Dermis microvascular lymphatic vessel endothelial cell (primary cell): ENCODE results near the gene CASTOR1. TPM values are rescaled to one million over a fixed set of nuclear protein-coding genes. Genes with fewer than 3 reads are reported as not detected.

Experiments used
- DNase-seq, 2 donors: peaks; one replicate each; pipeline versions ENCODE4 v3.0.0 to v3.0.0-alpha.2; 2010; ENCODE audit warnings: low read depth in 2 of 2
- total RNA-seq: library from RNA; depleted of rRNA; stranded (reverse); fragments of >200 nt; gene quantifications from 2 replicates; pipeline ENCODE4 v1.2.1, GENCODE V29; 2014

CASTOR1 gene
- total RNA-seq, 1 donor from 2014 or later: 5.5 TPM

GRCh38 chr22:30299322-30299721, 10.0 kb upstream of the CASTOR1 start:
- DNase-seq: no peak

- DNase-seq: no peak
Measured at GRCh38 chr22:30297991-30298701, 8.8 kb upstream of the CASTOR1 start.

DNA sequence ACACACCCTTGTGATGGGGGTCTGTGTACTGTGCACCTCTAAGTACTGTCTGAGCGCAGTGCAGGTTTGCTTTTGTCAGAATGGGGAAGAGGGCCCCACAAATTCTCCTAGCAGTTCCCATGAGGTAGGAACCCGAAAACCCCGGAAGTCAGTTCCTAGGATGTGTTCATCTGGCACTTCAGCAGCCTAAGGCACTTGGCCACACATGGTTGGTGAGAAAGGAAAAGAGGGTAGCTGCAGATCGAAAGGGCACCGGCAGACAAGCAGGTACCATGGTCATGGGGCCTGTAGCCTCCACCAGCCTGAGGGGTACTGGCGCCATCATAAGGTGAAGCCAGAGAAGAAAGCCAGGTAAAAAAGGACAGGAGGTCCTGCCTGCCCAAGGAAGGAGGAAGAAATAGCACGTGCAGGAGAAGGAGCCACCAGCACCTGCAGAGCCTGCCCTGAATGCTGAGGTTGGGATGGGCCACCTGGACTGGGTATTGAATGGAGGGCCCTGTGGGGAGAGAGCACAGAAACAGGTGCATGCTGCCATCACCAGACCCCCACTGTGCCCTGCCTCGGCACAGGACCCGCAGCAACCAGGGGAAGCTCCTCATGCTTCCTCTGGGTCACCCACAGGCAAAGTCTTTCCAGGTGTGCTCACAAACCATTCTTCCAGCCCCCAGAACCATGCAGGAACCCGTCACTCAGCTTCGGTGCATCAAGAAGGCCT, 8.1 kb upstream of the CASTOR1 start:
- no peak for DNase-seq

GRCh38 chr22:30296833-30297232, 7.5 kb upstream of the CASTOR1 start:
- no peak for DNase-seq

DNA sequence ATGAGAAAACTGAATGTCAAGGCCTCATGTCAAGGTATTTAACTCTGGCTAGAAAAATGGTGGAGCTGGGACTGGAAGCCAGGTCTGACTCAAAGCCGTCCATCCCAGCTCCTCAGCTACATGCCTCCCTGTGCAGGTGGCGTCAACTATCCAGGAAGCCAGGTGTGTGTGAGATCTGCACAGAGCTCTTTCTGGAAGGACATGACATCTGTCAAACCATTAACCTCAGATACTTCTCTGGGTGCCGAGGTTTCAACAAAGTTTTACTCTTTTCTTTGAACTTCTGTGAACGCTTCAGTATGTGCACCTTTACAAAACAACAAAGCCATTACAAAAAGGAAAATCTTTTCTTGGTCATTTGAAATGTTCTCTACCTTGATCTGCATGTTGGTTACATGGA, 7.0 kb upstream of the CASTOR1 start:
- no peak for DNase-seq

- no peak for DNase-seq
Measured at GRCh38 chr22:30295576-30295975, 6.3 kb upstream of the CASTOR1 start.

- DNase-seq: no peak
Measured at GRCh38 chr22:30294830-30295229, 5.5 kb upstream of the CASTOR1 start.

DNA sequence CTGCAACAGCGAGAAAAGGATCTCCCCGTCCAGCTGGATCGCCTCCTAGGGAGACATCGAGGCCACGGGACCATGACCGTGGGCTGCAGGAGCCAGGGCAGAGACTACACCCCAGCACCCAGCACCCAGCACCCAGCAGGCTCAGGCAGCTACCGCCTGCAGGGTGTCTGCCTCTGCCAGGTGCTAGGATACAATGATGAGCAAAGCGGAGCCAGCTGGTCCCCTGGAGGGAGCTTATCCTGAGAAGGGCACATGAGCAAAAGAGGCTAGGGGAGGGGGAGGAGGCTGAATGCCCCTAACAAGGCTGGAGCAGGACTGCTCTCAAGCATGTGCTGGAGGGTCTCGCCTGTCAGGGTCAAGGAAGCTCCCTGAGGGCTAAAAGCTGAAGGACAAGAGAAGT, 4.8 kb upstream of the CASTOR1 start:
- DNase-seq: no peak

DNA sequence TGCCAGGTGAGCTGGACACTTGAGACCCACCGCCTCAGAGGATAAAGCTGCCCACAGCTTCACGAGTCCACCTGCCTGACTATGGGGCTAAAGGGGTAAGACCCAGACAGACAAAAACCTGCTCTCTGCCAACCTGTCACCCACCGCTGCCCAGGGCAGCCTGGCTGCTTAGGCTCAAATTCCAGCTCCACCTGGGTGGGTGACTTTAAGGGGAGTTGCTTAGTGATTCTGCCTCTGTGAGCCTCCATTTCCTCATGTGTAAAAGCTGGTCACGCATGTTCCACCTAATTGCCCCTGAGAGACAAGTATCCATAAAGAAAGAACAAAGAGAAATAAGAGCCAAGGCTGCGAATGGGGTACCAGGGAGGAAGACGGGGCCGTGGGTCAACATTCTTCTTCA, 3.7 kb upstream of the CASTOR1 start:
- no peak for DNase-seq

GRCh38 chr22:30292069-30292970, 3.0 kb upstream of the CASTOR1 start:
- no peak for DNase-seq

DNA sequence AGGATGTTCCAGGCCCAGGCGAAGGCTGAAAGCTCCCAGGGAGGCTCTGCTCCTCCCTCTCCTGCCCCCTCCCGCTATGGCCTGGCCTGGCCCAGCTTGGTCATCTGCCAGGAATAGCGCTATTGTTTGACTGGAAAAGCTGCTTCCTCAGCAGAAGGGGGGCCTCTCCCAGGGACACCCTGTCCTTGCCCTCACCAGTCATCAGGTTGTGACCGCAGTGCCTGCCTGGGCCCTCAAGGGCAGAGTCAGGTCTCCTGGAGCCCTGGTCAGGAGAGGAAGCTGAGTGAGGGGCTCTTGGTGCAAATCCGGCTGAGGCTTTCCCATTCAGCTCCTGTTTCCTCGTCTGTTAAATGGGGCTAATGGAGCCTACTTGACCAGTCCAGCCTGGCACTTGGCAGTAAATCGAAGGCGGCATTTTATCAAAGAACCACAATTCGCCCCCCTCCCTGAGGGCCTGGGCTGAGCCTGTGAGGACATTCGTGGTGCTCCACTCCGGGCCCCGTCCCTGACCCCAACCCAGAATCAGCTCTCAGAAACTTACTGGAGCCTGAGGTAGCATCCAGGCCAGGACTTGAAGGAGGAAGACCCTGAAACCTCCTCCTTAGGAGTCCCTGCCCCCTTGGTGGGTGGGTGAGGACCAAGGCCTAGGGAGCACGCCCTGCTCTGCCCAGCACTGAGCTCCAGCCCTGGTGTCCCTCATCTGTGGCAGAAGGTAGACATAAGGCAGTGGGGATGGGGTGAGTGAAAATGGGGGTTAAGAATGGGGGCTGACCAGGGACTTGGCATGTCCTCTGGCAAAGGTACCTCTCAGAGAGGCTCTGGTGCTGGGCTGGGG, 2.0 kb upstream of the CASTOR1 start:
- peak; percentile 81 to 96 for DNase-seq

GRCh38 chr22:30290342-30291057, 1.2 kb upstream of the CASTOR1 start:
- no peak for DNase-seq

DNA sequence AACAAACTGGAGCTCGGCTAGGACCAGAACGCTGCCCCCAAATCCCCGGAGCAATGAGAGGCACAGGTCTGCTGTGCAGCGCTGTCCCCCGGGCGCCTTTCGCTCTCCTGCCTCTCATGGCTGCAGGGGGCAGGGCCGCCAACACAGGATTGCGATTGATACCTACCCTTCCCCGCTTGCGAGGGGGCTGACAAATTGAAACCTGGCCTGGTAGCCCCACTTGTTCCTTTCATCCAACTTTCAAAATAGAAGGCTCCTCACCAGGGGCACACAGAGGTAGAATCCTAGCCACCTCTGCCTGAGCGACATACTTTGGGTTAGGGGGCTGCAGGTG, 642 bp upstream of the CASTOR1 start:
- no peak for DNase-seq

DNA sequence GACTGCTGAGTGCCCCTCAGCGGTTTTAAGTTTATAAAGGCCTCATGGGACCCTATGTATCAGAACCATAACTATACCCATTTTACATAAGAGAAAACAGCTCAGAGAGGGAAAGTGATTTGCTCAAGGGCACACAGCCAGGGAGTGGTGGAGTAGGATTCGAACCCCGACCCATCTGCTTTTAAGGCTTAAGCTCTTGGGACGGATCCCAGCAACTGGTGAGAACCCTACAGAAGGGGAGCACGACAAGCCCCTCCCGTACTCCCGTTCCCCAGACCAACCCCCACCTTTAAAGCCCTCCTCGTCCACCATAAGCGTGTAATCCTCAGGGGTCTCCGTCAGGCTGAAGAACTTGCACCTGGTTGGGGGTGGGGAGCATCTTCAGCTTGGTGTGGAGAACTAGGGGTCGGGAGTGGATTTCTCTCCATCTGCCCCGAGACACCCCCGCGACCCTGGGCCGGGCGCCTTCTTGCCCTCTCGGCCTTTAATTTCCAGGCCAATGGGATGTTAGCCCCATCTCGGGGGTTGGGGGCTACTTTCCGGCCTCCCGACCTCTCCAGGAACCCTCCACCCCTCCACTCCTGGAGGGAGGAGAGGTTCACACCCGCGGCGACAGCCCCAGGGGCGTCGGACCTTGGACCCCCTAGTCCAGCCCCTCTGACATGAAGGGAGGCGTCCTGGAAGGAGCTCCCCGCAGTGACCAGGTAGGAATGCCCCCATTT, 725 bp downstream of the CASTOR1 start:
- DNase-seq: no peak

DNA sequence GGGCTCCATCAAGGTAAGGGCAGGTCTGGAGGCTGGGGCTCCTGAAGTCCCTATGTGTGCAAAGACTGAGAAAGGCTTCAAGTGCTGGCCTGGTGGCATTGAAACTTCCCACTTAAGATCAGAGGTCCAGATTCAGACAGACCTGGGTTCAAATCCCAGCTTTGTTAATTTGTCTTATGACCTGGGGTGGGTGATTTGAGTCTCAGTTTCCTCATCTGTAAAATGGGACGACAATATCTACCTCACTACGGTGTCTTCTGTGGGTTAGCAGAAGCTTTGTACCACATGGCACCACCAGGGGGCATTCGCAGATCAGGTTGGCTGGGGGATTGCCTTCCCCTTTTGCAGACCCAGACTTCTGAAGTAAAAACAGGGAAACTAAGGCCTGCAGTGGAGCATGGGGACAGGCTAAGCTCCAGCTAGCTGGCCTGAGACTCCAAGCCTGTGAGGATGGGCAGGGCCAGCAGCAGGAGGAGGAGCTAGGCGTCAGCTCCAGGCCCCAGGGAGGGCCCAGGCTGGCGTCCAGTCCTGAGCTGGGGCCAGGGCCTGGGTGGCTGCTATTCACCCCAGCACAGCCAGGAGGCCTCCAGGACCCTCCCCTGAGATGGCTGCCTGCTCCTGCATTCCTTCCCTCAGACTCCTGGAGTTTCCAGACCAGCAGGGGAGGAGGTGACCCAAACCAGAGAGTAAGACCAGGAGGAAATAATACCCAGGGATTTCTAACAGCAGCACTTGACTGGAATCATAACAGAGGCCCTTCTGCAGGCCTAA, 1.5 kb downstream of the CASTOR1 start:
- DNase-seq: peak; percentile 86 to 95

DNA sequence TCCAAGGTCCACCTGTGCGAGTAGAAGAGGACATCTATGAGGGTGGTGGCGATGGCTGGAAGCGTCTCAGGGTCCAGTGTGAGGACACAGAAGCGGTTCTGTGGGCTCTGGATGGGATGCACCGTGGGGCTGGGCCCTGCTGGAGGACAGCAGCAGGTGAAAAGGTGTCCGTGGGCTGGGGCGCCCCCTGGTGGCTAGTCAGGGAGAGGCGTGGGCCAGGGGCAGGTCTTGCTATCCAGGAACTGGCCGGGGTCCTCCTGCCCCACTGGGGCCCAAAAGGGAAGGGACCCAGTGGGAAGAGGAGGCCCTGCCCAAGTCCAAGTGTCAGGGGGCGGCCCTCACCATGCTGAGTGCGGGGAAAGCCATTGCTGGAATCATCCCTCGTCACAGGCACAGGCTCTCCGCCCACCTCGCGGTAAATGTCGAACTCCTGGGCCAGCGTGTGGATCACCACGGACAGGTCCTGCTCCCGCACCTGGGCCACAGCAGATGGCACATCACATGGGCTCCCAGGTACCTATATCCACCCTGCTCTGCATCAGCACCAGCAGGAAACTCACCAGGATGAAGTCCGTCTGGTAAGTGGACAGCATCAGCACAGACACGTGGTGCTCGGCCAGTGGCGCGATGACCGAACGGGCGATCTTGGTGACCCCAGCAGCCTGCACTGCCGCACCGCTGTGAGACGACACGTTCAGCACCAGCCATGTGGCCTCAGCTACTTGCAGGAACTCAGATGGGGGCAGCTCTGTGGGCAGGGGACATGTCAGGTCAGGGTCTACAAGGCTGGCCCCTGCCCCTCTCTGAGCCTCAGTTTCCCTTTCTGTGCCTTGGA, 2.3 kb downstream of the CASTOR1 start:
- peak in 1 of 2 donors; percentile 67 for DNase-seq

DNA sequence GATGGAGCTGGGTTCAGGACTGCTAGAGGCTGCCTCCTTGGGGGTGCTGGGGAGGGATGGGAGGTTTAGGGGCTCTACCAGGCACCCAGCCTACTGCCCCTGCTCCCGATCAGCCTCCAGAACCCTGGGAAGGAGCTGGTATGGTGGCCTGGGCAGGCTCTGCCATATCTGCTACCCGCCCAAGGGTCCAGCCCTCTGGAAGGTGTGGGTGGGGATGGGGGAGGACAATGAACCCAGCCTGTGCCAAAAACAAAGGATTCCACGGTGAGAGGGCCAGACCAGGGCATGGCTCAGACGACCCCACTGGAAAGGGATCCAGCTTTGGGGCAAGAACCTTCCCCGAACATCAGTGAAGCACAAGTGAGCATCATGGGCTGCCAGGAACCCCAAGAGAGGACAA, 3.0 kb downstream of the CASTOR1 start:
- DNase-seq: no peak

DNA sequence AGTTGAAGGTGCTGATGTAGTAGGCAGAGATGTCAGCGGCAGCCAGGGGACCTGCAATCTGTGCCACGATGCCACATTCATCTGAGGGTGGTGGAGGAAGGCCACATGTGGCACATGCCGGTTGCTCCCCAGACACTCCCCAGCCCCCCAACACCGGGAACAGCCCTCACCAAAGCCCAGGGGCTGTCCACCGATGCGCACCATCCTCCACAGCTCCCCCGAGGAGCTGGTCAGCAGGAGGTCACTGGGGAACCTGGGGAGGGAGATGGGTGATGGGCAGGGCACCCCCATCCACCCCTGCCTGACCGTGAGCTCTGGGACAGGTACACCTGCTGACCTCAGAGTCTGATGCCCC, 3.5 kb downstream of the CASTOR1 start:
- DNase-seq: no peak
